Activated CD4-positive, alpha-beta T cell treated with anti-CD3 and anti-CD28 coated beads, Interleukin-2, Interleukin-6, amounts not matched to agents 100 ng/mL and 50 ng/mL, durations not matched to agents 16 hours and 8 hours (primary cell): Measurements from ENCODE around the gene SERPINA4.
"Not testable (repeated sequence)": the region's sequence is repeated elsewhere in the genome, so short reads cannot be mapped to it uniquely, and the experiment has no call there.

ENCODE experiments used
- DNase-seq: peaks from one replicate; pipeline ENCODE4 v3.0.0-alpha.2; 2020

Gene SERPINA4

GRCh38 chr14:94594441-94594840 is 33.2 kb downstream of the SERPINA4 start:
- no peak for DNase-seq

GRCh38 chr14:94595912-94596311 is 34.7 kb downstream of the SERPINA4 start:
- no peak for DNase-seq

GRCh38 chr14:94596361-94596760 is 35.1 kb downstream of the SERPINA4 start:
- no peak for DNase-seq

DNA sequence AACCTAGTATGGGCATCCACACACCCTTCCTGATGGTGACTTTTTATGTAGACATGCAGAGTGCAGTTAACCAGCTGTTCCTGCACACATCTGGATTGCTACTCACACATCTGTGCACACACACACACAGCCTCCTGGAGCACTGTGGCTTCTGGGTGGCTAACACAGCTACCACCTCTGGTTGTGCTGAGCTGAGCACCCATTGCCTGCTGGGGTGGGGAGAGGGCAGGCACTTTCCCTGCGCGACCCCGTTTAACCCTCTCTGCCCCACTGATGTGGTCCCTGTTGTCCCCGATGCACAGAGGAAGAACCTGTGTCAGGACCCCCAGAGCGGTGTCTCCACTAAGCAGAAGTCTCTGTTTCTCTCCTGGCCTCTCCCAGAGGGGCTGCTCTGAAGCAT is 36.5 kb downstream of the SERPINA4 start:
- no peak for DNase-seq

GRCh38 chr14:94598506-94598815 is 37.2 kb downstream of the SERPINA4 start:
- no peak for DNase-seq

DNA sequence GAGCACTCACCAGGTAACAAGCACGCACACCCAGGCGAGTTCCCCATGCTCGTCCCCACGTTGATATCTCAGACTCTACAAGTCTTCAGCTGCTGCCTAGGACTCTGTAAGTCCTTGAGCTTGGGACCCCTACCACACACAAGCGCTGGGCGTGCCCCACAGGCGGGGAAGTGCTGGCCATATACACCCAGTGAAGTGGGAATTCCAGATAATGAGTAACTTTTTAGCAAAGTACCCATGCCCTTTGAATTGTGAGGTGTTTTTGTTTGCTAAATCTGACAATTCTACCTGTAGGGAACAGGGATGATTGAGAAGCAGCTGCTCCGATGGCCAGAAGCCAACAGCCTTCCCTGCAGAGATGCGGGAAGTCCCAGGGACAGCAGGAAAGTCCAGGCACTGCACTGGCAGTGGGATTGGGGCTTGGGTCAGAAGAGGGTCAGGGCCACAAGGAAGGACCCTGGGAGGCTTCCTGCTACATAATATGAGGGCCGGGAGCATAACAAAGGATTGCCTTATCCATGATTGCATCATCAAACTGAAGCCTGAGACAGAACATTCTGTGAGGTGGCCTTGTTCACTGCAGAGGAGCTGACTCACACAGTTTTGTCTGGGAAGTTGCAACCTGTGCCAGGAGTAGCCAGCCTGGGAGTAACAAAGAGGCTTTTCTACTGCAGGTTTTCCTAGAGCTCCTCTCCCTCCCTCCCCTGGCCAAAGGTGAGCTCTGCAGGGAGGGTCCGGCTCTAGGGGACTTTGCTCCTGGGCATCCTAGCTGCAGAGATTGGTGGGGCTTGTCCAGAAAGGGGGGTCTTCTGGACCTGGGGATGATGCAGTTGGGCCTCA is 37.8 kb downstream of the SERPINA4 start:
- DNase-seq: no peak

GRCh38 chr14:94599656-94600004 is 38.4 kb downstream of the SERPINA4 start:
- no peak for DNase-seq

DNA sequence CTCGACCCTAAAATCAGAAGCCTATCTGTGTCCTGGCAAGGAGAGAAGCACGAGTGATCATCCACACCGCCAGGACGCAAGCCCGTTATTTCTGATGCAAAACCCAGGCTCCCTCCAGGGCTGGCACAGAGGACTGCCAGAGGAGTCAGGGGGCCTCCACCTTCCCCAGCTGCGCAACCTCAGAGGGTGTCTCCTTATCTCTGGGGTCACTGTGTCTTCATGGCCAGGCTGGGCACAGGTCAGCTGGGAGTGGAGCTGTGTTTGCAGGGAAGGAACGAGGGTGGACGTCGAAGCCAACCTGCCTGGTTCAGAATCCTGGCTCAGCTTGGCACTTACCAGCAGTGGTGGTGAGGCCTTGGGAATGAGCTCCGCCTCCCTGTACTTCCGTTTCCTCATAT is 38.9 kb downstream of the SERPINA4 start:
- DNase-seq: no peak

- DNase-seq: no peak
These were observed 40.7 kb downstream of the SERPINA4 start for GRCh38 chr14:94601884-94602391.

GRCh38 chr14:94602722-94603121 is 41.5 kb downstream of the SERPINA4 start:
- no peak for DNase-seq

- no peak for DNase-seq
These were observed 44.1 kb downstream of the SERPINA4 start for GRCh38 chr14:94605361-94605760.

DNA sequence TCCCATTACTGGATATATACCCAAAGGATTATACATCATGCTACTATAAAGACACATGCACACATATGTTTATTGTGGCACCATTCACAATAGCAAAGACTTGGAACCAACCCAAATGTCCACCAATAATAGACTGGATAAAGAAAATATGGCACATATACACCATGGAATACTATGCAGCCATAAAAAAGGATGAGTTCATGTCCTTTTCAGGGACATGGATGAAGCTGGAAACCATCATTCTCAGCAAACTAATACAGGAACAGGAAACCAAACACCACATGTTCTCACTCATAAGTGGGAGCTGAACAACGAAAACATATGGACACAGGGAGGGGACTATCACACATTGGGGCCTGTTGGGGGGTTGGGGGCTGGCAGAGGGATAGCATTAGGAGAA is 47.7 kb downstream of the SERPINA4 start:
- not testable (repeated sequence) for DNase-seq

- no peak for DNase-seq
These were observed 49.9 kb downstream of the SERPINA4 start for GRCh38 chr14:94611179-94611578.

- DNase-seq: no peak
These were observed 50.9 kb downstream of the SERPINA4 start, which contains the start of gene SERPINA3 for GRCh38 chr14:94612174-94612573. Gene SERPINA3 (plus strand): TSS chr14:94612391. CDS start chr14:94614442, 2,051 bp downstream.

DNA sequence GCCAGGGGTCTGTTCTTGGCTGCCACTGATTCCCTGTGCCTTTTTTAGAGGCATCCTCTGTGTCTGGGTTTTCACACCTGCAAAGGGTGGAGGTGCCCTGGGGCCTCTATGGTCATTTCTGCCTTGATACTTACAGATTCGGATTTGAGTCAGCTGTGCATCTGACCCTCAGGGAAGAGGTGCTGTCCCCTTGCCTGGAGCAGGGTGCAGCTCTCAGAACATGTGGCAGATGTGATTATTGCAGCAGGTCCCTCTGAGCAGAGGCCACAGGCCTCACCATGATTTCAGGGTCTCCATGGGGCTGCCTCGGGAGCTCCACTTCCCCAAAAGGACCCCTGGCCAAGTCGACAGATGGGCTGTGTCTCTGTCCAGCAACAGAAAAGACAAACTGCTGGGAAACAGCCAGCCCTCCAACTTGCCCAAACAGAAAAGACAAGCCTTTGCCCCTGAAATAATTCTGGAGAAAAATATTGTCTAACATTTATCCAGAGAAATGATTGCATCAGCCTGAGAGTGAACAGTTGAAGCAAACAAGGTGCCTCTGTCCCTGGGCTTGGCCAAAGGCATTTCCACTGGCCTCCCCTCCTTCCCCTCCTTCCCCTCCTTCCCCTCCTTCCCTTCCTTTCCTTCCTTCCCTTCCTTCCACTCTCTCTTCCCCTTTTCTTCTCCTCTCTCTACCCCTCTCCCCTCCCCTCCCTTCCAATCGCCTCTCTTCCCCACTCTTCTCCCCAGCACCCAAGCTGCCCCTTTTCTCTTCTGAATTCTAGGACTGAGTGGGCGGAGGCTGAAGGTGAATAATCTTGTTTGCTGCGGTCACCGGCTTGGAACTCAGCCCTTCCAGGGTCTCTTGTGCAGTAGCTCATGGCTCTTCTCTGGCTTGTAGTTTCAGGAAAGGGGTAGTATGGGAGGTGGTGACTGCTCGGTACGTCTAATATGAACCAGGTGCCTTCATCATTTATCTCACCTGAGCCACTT is 51.6 kb downstream of the SERPINA4 start:
- no peak for DNase-seq

DNA sequence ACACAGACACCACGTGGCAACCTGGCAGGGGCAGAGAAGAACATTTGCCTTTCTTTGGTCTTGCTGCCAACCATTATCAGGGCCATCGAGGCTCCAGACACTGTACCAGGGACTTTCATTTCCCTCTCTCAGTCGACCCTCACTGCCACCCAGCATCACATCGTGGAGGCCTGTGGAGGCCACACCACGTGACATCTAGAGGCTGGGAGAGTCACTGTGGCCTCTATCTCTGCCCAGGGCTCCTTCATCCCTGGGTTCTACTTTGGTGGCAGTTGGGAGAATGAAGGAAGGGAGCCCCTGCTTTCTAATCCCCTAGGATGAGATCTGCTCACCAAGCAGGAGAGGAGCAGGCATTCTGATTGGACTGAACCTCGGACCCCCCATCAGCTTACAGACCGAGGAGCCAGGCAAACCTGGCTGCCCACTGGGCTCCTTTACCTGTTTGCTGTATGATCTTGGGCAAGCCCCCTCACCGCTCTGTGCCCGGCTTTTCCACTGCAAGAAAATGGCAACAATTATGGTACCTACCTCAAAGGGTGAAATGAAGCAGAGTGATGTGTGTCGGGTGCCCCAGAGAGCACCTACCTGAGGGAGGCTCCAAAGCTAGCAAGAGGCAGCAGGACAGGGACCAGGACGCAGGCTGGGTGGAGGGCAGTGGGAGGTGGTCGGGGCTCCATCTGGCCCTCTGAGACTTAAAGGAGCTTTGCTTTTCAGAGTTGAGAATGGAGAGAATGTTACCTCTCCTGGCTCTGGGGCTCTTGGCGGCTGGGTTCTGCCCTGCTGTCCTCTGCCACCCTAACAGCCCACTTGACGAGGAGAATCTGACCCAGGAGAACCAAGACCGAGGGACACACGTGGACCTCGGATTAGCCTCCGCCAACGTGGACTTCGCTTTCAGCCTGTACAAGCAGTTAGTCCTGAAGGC is 52.7 kb downstream of the SERPINA4 start:
- DNase-seq: no peak

DNA sequence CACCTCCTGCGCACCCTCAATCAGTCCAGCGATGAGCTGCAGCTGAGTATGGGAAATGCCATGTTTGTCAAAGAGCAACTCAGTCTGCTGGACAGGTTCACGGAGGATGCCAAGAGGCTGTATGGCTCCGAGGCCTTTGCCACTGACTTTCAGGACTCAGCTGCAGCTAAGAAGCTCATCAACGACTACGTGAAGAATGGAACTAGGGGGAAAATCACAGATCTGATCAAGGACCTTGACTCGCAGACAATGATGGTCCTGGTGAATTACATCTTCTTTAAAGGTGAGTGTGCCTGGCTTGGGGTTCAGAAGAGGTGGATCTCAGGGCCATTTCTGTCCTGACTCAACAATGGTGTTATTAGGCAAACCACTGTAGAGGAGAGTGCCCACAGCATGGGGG is 53.6 kb downstream of the SERPINA4 start:
- DNase-seq: no peak

DNA sequence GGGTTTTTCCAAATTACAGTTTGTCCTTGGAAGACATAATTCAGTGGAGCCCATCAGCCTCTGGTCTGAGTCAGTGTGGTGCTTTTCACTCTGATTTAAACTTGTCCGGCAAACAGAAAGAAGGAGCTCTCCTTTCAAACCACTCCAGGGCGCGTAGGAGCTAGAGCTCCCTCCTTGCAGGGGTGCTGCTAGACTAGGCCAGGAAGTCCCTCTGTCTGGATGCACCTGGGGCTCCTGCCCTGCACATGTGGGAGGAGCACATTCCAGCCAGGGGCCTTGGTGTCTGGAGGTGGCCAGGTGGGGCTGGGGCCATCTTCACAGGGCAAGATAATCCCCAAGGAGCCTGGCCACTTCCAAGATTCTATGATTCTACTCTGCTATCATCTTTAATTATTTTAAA is 54.0 kb downstream of the SERPINA4 start:
- no peak for DNase-seq

GRCh38 chr14:94615823-94616570 is 54.8 kb downstream of the SERPINA4 start:
- no peak for DNase-seq

- no peak for DNase-seq
These were observed 56.2 kb downstream of the SERPINA4 start for GRCh38 chr14:94617366-94617941.
